ENCODE results near the gene MPZ. TPM values are rescaled to one million over a fixed set of nuclear protein-coding genes. Genes with fewer than 3 reads are reported as not detected.

MPZ gene
- total and polyA plus RNA-seq, 2 experiments from 2014 or later, result 0.21 to 2.1 TPM

DNA sequence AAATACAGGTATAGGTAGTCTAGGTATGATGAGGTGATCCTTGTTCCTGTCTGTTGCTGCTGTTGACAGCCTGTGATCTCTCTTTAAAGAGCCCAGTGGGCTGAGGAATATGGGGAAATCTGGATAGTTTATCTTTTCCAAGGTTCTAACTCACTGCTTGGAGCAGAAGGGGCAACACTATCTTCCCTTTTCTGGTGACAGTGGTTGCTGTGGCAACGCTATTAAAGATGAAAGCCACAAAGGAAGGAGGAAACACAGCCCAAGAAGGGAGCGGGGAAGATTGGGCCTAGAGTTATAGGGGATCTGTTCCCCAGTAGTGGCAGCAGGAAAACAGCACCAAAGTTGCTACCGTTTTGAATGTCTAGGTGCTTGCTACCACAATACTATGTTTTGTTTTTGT lies 42.4 kb downstream of the MPZ start:
- no peaks in the 10 kb centered on the region for H3K9me2 ChIP-seq (replicated peaks; ENCODE audit: insufficient read depth)
- no peaks in the 10 kb centered on the region for H3K27me3 ChIP-seq
- TF ChIP-seq EZH2 (IDR thresholded peaks at IDR 0.05; ENCODE audit: borderline replicate concordance) (no peak), EZH2phosphoT487 (IDR thresholded peaks at IDR 0.05; ENCODE audit: low read depth, severe bottlenecking, unreplicated experiment) (no peak), CTCF (IDR thresholded peaks at IDR 0.05; ENCODE audit: poor library complexity) (no peak)
- no peaks in the 10 kb centered on the region for H3K79me2 ChIP-seq
- DNase-seq (ENCODE audit: low spot score), result no peak
- no peaks in the 10 kb centered on the region for H3K4me1 ChIP-seq (ENCODE audit: insufficient read depth)
- no peaks in the 10 kb centered on the region for H3K36me3 ChIP-seq (replicated peaks; ENCODE audit: insufficient read depth, low read depth)
- 73% methylated on average over 3 of the region's 3 CpGs for WGBS (ENCODE audit: low lambda C conversion rate, missing lambda C conversion rate)
- H3K27ac ChIP-seq, result no peak overlapping the region
- H4K20me1 ChIP-seq (ENCODE audit: insufficient read depth, poor library complexity, severe bottlenecking), result no peaks in the 10 kb centered on the region
- no peak overlapping the region for H3K4me2 ChIP-seq
- no peak overlapping the region for H3K4me3 ChIP-seq
- no peaks in the 10 kb centered on the region for H3K9me3 ChIP-seq (ENCODE audit: low read depth)
- no peak overlapping the region for H2AFZ ChIP-seq

DNA sequence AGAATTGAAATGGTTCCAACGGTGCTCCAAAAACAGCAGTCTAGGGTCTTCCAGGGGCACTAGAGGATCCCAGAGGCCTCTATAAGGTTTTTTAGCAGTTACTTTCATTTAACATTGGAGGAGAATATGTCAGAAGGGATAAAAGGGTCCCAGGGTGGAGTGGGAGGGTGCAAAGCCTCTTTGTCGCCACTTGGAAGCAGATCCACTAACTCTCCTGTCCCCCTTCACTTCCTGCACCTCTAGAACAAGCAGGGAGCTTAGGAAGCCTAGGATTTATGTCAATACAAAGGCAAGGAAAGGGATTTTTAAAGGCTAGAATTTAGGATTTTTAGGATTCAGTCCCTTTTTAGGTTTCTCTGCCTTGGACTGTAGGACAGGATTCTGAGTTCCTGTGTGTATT lies 42.9 kb downstream of the MPZ start:
- no peak overlapping the region for H3K4me2 ChIP-seq
- no peaks in the 10 kb centered on the region for H3K27me3 ChIP-seq
- no peaks in the 10 kb centered on the region for H3K36me3 ChIP-seq (replicated peaks; ENCODE audit: insufficient read depth, low read depth)
- H4K20me1 ChIP-seq (ENCODE audit: insufficient read depth, poor library complexity, severe bottlenecking), result no peaks in the 10 kb centered on the region
- H2AFZ ChIP-seq, result no peak overlapping the region
- no peaks in the 10 kb centered on the region for H3K9me2 ChIP-seq (replicated peaks; ENCODE audit: insufficient read depth)
- no peak overlapping the region for H3K27ac ChIP-seq
- TF ChIP-seq CTCF (IDR thresholded peaks at IDR 0.05; ENCODE audit: poor library complexity), result no peak
- TF ChIP-seq EZH2 (IDR thresholded peaks at IDR 0.05; ENCODE audit: borderline replicate concordance), result no peak
- TF ChIP-seq EZH2phosphoT487 (IDR thresholded peaks at IDR 0.05; ENCODE audit: low read depth, severe bottlenecking, unreplicated experiment), result no peak
- WGBS (ENCODE audit: low lambda C conversion rate, missing lambda C conversion rate), result 71% methylated on average over 2 of the region's 2 CpGs
- no peak for DNase-seq (ENCODE audit: low spot score)
- no peak overlapping the region for H3K4me3 ChIP-seq
- H3K9me3 ChIP-seq (ENCODE audit: low read depth), result no peaks in the 10 kb centered on the region
- no peaks in the 10 kb centered on the region for H3K79me2 ChIP-seq
- H3K4me1 ChIP-seq (ENCODE audit: insufficient read depth), result no peaks in the 10 kb centered on the region

- H3K36me3 ChIP-seq (replicated peaks; ENCODE audit: insufficient read depth, low read depth), result no peaks in the 10 kb centered on the region
- H3K9me2 ChIP-seq (replicated peaks; ENCODE audit: insufficient read depth), result no peaks in the 10 kb centered on the region
- no peaks in the 10 kb centered on the region for H3K79me2 ChIP-seq
- DNase-seq (ENCODE audit: low spot score), result no peak
- no peak overlapping the region for H3K4me2 ChIP-seq
- H4K20me1 ChIP-seq (ENCODE audit: insufficient read depth, poor library complexity, severe bottlenecking), result no peaks in the 10 kb centered on the region
- H3K9me3 ChIP-seq (ENCODE audit: low read depth), result no peaks in the 10 kb centered on the region
- H3K27ac ChIP-seq, result no peak overlapping the region
- no peak overlapping the region for H3K4me3 ChIP-seq
- WGBS (ENCODE audit: low lambda C conversion rate, missing lambda C conversion rate), result 50% methylated on average over 3 of the region's 3 CpGs
- no peaks in the 10 kb centered on the region for H3K27me3 ChIP-seq
- H3K4me1 ChIP-seq (ENCODE audit: insufficient read depth), result peaks cover under 1% of the 10 kb centered on the region
- TF ChIP-seq EZH2phosphoT487 (IDR thresholded peaks at IDR 0.05; ENCODE audit: low read depth, severe bottlenecking, unreplicated experiment) (no peak), EZH2 (IDR thresholded peaks at IDR 0.05; ENCODE audit: borderline replicate concordance) (no peak), CTCF (IDR thresholded peaks at IDR 0.05; ENCODE audit: poor library complexity) (no peak)
- no peak overlapping the region for H2AFZ ChIP-seq
These were observed 43.6 kb downstream of the MPZ start for GRCh38 chr1:161266202-161266601.

DNA sequence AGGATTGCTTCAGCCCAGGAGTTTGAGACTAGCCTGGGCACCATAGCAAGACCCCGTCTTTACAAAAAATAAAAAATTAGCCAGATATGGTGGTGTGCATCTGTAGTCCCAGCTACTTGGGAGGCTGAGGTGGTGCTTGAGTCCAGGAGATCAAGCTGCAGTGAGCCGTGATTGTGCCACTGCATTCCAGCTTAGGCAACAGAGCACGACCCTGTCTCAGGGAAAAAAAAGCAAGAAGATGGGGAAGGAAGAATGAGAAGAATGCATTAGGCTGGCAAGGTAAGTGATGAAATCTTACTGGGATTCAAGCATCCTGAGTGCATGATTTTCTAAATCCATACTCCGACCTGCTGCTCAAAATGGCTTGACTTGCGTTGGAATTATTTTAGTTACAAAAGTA lies 44.5 kb downstream of the MPZ start:
- Histone ChIP-seq H3K27ac (no peak overlapping the region), H4K20me1 (ENCODE audit: insufficient read depth, poor library complexity, severe bottlenecking) (no peaks in the 10 kb centered on the region), H3K9me3 (ENCODE audit: low read depth) (no peaks in the 10 kb centered on the region), H3K79me2 (no peaks in the 10 kb centered on the region), H3K4me1 (ENCODE audit: insufficient read depth) (peaks cover 6% of the 10 kb centered on the region), H3K36me3 (replicated peaks; ENCODE audit: insufficient read depth, low read depth) (no peaks in the 10 kb centered on the region), H3K9me2 (replicated peaks; ENCODE audit: insufficient read depth) (no peaks in the 10 kb centered on the region), H3K27me3 (peaks cover 4% of the 10 kb centered on the region), H3K4me3 (no peak overlapping the region), H3K4me2 (no peak overlapping the region), H2AFZ (no peak overlapping the region)
- DNase-seq (ENCODE audit: low spot score), result no peak
- 70% methylated on average over 5 of the region's 5 CpGs for WGBS (ENCODE audit: low lambda C conversion rate, missing lambda C conversion rate)
- TF ChIP-seq EZH2phosphoT487 (IDR thresholded peaks at IDR 0.05; ENCODE audit: low read depth, severe bottlenecking, unreplicated experiment) (no peak), CTCF (IDR thresholded peaks at IDR 0.05; ENCODE audit: poor library complexity) (no peak), EZH2 (IDR thresholded peaks at IDR 0.05; ENCODE audit: borderline replicate concordance) (no peak)
